ENCODE measurements around the gene CEMIP2. TPM values are rescaled to one million over a fixed set of nuclear protein-coding genes. Genes with fewer than 3 reads are reported as not detected.
"Not testable (repeated sequence)": the region's sequence is repeated elsewhere in the genome, so short reads cannot be mapped to it uniquely, and the experiment has no call there.

The CEMIP2 gene
- total RNA-seq, 1 donor from 2014 or later = 64.9 TPM

GRCh38 chr9:71681708-71682272 lies 86.5 kb downstream of the CEMIP2 start:
- intact Hi-C loops (cut with micrococcal nuclease) = no loop called here

GRCh38 chr9:71681104-71681707 lies 87.1 kb downstream of the CEMIP2 start:
- intact Hi-C loops (cut with micrococcal nuclease) = no loop called here

- intact Hi-C loops (cut with micrococcal nuclease) = no loop called here
These were observed 87.9 kb downstream of the CEMIP2 start for GRCh38 chr9:71680189-71680980.

GRCh38 chr9:71678999-71679398 lies 89.3 kb downstream of the CEMIP2 start:
- intact Hi-C loops (cut with micrococcal nuclease) = no loop called here

- intact Hi-C loops (cut with micrococcal nuclease) = no loop called here
These were observed 91.1 kb downstream of the CEMIP2 start for GRCh38 chr9:71677209-71677608.

- intact Hi-C loops (cut with micrococcal nuclease) = no loop called here
These were observed 91.9 kb downstream of the CEMIP2 start for GRCh38 chr9:71676460-71676859.

GRCh38 chr9:71675857-71676165 lies 92.5 kb downstream of the CEMIP2 start:
- intact Hi-C loops (cut with micrococcal nuclease) = no loop called here

- intact Hi-C loops (cut with micrococcal nuclease) = no loop called here
These were observed 93.0 kb downstream of the CEMIP2 start for GRCh38 chr9:71675105-71675856.

GRCh38 chr9:71672573-71672972 lies 95.7 kb downstream of the CEMIP2 start:
- intact Hi-C loops (cut with micrococcal nuclease) = no loop called here

GRCh38 chr9:71671289-71671688 lies 97.0 kb downstream of the CEMIP2 start:
- intact Hi-C loops (cut with micrococcal nuclease) = no loop called here

- intact Hi-C loops (cut with micrococcal nuclease) = no loop called here
These were observed 98.2 kb downstream of the CEMIP2 start for GRCh38 chr9:71670121-71670520.

GRCh38 chr9:71669284-71669995 lies 98.9 kb downstream of the CEMIP2 start:
- intact Hi-C loops (cut with micrococcal nuclease) = no loop called here

- intact Hi-C loops (cut with micrococcal nuclease) = no loop called here
These were observed 99.6 kb downstream of the CEMIP2 start for GRCh38 chr9:71668717-71669116.

GRCh38 chr9:71665247-71665646 lies 103.1 kb downstream of the CEMIP2 start:
- intact Hi-C loops (cut with micrococcal nuclease) = loop anchor here (2.0 kb wide), 1 partner anchor 20 kb away; no protein-coding TSS in a partner anchor

- intact Hi-C loops (cut with micrococcal nuclease) = loop anchor here (2.0 kb wide), 1 partner anchor 20 kb away; no protein-coding TSS in a partner anchor
These were observed 103.7 kb downstream of the CEMIP2 start for GRCh38 chr9:71664566-71664965.

GRCh38 chr9:71663931-71664459 lies 104.3 kb downstream of the CEMIP2 start:
- intact Hi-C loops (cut with micrococcal nuclease) = loop anchor here (2.0 kb wide), 1 partner anchor 21 kb away; no protein-coding TSS in a partner anchor

GRCh38 chr9:71663216-71663615 lies 105.1 kb downstream of the CEMIP2 start:
- intact Hi-C loops (cut with micrococcal nuclease) = no loop called here

- intact Hi-C loops (cut with micrococcal nuclease) = no loop called here
These were observed 106.2 kb downstream of the CEMIP2 start for GRCh38 chr9:71662082-71662481.

- intact Hi-C loops (cut with micrococcal nuclease) = not testable (repeated sequence)
These were observed 111.0 kb downstream of the CEMIP2 start for GRCh38 chr9:71657276-71657675.

- intact Hi-C loops (cut with micrococcal nuclease) = no loop called here
These were observed 111.8 kb downstream of the CEMIP2 start for GRCh38 chr9:71656496-71656895.

- intact Hi-C loops (cut with micrococcal nuclease) = no loop called here
These were observed 112.5 kb downstream of the CEMIP2 start for GRCh38 chr9:71655778-71656177.

All from T-helper 1 cell treated with Interleukin-12 subunit alpha and Interleukin-12 subunit beta and Interleukin-4 antibody, amounts not matched to agents 30 ng/mL and 1 ng/mL, for 36 hours (primary cell).